ENCODE measurements around the gene PCNX1.

Gene PCNX1

DNA sequence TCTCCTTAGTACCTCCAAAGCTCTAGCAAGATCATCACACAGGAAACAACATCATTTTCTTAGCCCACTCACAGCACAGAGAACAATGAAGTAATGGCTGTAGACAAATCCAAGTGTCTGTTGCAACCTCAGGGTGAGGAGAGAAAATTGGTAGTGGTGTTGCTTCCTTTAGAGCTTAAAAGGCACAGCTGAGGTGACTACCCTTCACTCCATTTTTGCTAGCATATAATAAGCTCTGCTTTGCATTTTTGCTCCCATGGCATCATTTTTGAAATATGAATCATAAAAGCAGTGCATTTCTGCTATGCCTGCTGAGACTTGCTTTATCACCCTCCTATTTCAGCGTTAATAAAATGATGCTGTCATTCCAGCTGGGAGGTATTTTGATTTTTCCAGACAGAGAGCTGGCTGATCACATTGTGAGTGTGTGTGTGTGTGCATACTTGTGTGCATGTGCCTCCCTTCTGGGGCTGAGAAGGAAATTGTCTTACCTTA is 18.5 kb upstream of the PCNX1 start:
- peak in 1 of 2 experiments; percentile 41 for DNase-seq (ENCODE audit: low read depth in 1 of 2, low spot score in 1 of 2)
- H3K27ac ChIP-seq (replicated peaks): peak overlapping the region; percentile 97
- no peak overlapping the region for H3K4me3 ChIP-seq (replicated peaks; ENCODE audit: insufficient read depth, low read length)
- no peak for TF ChIP-seq GABPA (IDR thresholded peaks at IDR 0.05; ENCODE audit: low read depth)
- no peak for TF ChIP-seq POLR2AphosphoS5 (IDR thresholded peaks at IDR 0.05; ENCODE audit: low read depth)
- TF ChIP-seq, protein P1, sequence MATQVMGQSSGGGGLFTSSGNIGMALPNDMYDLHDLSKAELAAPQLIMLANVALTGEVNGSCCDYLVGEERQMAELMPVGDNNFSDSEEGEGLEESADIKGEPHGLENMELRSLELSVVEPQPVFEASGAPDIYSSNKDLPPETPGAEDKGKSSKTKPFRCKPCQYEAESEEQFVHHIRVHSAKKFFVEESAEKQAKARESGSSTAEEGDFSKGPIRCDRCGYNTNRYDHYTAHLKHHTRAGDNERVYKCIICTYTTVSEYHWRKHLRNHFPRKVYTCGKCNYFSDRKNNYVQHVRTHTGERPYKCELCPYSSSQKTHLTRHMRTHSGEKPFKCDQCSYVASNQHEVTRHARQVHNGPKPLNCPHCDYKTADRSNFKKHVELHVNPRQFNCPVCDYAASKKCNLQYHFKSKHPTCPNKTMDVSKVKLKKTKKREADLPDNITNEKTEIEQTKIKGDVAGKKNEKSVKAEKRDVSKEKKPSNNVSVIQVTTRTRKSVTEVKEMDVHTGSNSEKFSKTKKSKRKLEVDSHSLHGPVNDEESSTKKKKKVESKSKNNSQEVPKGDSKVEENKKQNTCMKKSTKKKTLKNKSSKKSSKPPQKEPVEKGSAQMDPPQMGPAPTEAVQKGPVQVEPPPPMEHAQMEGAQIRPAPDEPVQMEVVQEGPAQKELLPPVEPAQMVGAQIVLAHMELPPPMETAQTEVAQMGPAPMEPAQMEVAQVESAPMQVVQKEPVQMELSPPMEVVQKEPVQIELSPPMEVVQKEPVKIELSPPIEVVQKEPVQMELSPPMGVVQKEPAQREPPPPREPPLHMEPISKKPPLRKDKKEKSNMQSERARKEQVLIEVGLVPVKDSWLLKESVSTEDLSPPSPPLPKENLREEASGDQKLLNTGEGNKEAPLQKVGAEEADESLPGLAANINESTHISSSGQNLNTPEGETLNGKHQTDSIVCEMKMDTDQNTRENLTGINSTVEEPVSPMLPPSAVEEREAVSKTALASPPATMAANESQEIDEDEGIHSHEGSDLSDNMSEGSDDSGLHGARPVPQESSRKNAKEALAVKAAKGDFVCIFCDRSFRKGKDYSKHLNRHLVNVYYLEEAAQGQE (IDR thresholded peaks at IDR 0.05; ENCODE audit: insufficient replicate concordance, low read depth): no peak
- TF ChIP-seq, protein P2, sequence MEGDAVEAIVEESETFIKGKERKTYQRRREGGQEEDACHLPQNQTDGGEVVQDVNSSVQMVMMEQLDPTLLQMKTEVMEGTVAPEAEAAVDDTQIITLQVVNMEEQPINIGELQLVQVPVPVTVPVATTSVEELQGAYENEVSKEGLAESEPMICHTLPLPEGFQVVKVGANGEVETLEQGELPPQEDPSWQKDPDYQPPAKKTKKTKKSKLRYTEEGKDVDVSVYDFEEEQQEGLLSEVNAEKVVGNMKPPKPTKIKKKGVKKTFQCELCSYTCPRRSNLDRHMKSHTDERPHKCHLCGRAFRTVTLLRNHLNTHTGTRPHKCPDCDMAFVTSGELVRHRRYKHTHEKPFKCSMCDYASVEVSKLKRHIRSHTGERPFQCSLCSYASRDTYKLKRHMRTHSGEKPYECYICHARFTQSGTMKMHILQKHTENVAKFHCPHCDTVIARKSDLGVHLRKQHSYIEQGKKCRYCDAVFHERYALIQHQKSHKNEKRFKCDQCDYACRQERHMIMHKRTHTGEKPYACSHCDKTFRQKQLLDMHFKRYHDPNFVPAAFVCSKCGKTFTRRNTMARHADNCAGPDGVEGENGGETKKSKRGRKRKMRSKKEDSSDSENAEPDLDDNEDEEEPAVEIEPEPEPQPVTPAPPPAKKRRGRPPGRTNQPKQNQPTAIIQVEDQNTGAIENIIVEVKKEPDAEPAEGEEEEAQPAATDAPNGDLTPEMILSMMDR (IDR thresholded peaks at IDR 0.05; ENCODE audit: insufficient read depth, low read length): no peak
- no peak for TF ChIP-seq SPI1 (IDR thresholded peaks at IDR 0.05; ENCODE audit: borderline replicate concordance, low read depth)
- no peaks in the 10 kb centered on the region for H3K27me3 ChIP-seq (ENCODE audit: insufficient read depth, poor library complexity, severe bottlenecking)

DNA sequence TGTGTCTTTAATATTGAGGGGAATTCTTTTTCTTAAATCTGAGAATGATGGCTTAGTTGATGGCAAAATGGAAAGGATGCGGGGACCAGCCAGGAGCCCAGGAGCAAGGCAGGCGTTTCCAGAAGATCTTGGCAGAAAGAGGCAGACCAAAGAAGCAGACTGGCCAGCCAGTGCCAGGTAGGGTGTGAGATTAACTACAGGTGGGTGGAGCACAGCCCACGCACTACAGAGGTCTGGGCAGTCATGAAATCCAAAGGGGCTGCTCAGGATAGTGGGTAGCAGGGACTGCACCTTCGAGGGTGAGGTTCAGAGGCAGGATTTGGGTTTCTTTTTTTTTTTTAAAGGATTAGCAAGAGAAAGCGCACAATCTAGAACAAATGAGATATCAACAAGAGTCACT is 17.7 kb upstream of the PCNX1 start:
- DNase-seq (ENCODE audit: low read depth in 1 of 2, low spot score in 1 of 2): no peak
- TF ChIP-seq, protein P1 (IDR thresholded peaks at IDR 0.05; ENCODE audit: insufficient replicate concordance, low read depth): no peak
- no peak for TF ChIP-seq POLR2AphosphoS5 (IDR thresholded peaks at IDR 0.05; ENCODE audit: low read depth)
- TF ChIP-seq, protein P2 (IDR thresholded peaks at IDR 0.05; ENCODE audit: insufficient read depth, low read length): no peak
- no peak for TF ChIP-seq GABPA (IDR thresholded peaks at IDR 0.05; ENCODE audit: low read depth)
- TF ChIP-seq SPI1 (IDR thresholded peaks at IDR 0.05; ENCODE audit: borderline replicate concordance, low read depth): no peak
- no peaks in the 10 kb centered on the region for H3K27me3 ChIP-seq (ENCODE audit: insufficient read depth, poor library complexity, severe bottlenecking)
- H3K27ac ChIP-seq (replicated peaks): no peak overlapping the region
- H3K4me3 ChIP-seq (replicated peaks; ENCODE audit: insufficient read depth, low read length): no peak overlapping the region

DNA sequence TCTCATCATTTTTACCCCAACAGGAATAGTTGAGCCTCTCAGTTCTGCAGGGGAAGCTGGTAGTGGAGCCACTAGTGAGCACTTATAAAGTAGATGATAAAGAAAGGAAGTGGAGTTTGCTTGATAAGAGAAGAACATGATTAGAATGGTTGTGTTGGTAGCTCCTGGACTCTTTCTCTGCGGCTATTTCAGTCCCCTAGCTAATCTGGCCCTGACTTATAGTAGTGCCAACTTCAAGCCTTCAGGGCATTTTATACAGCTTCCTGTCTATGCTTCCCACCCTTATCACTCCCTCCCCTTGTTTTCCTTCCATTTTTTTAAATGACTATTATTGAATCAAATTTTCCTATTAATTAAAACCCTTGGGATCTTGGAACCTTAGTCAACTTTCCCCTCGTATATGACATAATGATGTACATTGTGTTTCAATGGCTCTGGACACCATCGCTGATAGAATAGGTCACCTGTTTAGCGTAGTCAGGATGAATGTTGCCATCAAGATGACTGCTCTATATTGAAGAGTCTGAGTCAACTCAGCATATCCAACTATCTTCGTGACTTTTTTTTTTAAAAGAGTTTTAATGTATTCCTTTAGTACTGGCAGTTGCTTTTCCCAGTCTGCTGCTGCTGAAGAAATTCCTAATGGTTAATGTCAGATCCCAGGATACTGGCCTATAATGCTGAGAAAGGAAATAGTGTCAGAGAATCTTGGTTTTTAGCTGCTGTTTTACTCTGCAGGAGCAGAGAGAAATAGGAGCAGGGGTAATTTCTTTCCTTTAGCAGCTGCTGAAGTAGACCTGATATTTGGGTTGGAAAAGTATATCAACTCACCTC is 16.2 kb upstream of the PCNX1 start:
- Histone ChIP-seq H3K27me3 (ENCODE audit: insufficient read depth, poor library complexity, severe bottlenecking) (no peaks in the 10 kb centered on the region), H3K4me3 (replicated peaks; ENCODE audit: insufficient read depth, low read length) (no peak overlapping the region), H3K27ac (replicated peaks) (peak overlapping the region; percentile 12; the same call in 1 of the 2 replicates)
- TF ChIP-seq SPI1 (IDR thresholded peaks at IDR 0.05; ENCODE audit: borderline replicate concordance, low read depth) (peak; percentile 19; the same call in 1 of the 2 replicates), GABPA (IDR thresholded peaks at IDR 0.05; ENCODE audit: low read depth) (no peak)
- DNase-seq (ENCODE audit: low read depth in 1 of 2, low spot score in 1 of 2): no peak

DNA sequence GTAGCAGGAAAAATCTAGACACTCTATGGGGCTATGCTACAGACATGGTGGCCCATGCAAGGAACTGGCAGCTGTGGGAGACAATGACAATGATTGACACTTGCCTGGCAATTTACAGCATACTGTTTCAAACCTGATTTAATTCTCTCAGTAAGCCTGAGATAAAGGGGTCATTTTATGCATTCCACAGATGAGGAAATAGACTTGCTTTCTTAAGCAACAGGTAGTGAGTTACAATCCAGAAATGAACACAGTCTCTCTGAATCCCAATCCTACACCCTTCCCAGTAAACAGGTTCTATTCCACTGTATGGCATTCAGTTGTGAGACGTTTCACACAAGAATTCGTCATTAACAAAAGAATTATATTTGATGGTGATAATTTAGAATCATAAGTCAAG is 15.5 kb upstream of the PCNX1 start:
- Histone ChIP-seq H3K4me3 (replicated peaks; ENCODE audit: insufficient read depth, low read length) (no peak overlapping the region), H3K27me3 (ENCODE audit: insufficient read depth, poor library complexity, severe bottlenecking) (no peaks in the 10 kb centered on the region), H3K27ac (replicated peaks) (no peak overlapping the region)
- DNase-seq (ENCODE audit: low read depth in 1 of 2, low spot score in 1 of 2): no peak
- TF ChIP-seq, protein P2 (IDR thresholded peaks at IDR 0.05; ENCODE audit: insufficient read depth, low read length): no peak
- TF ChIP-seq, protein P1 (IDR thresholded peaks at IDR 0.05; ENCODE audit: insufficient replicate concordance, low read depth): no peak
- TF ChIP-seq POLR2AphosphoS5 (IDR thresholded peaks at IDR 0.05; ENCODE audit: low read depth) (no peak), GABPA (IDR thresholded peaks at IDR 0.05; ENCODE audit: low read depth) (no peak), SPI1 (IDR thresholded peaks at IDR 0.05; ENCODE audit: borderline replicate concordance, low read depth) (no peak)
